HepG2 (cell line): ENCODE results near the gene COL4A2. TPM values are rescaled to one million over a fixed set of nuclear protein-coding genes. Genes with fewer than 3 reads are reported as not detected.

Experiments used
- ATAC-seq: fragments of 200-7000 bp; cut with Tn5 transposase; 3 replicates; pipeline ENCODE4 v1.9.1; 2020; ENCODE audit warnings: mild to moderate bottlenecking, moderate library complexity
- BruUV-seq: library from RNA; stranded (reverse); fragments of 400-500 nt; replicated peaks from 2 replicates; lab custom pipeline; 2021; lab: Mats Ljungman, UMichigan
- CTCF ChIA-PET: fragments of 300-600 bp; formaldehyde crosslinking; extraction: SDS; loops from one replicate; lab custom pipeline; 2021; ENCODE audit warnings: low total read pairs, inconsistent platforms, low intra/inter-chr PET ratio; lab: Yijun Ruan, JAX
- POLR2A ChIA-PET: fragments of 350-600 bp; sonication (Branson Sonifier 250); formaldehyde crosslinking; loops from one replicate; lab custom pipeline; 2020; ENCODE audit warnings: antibody characterized with exemption, inconsistent platforms; lab: Yijun Ruan, JAX
- DNase-seq: peaks from one replicate; pipeline ENCODE4 v3.0.0-alpha.2; 2015; ENCODE audit warnings: low spot score
- FAIRE-seq: peaks from 3 replicates; lab custom pipeline; 2011; peaks lifted over from hg19 to GRCh38; lab: Jason Lieb, UNC
- H2AFZ ChIP-seq: one replicate; pipeline ENCODE4 v1.6.1; 2011; ENCODE audit warnings: low read length, inconsistent platforms
- H3K27ac ChIP-seq: fragments of 300-600 bp; 3 replicates; pipeline ENCODE4 v1.8.0; 2011; ENCODE audit warnings: mixed run types, mild to moderate bottlenecking, mixed read lengths, low read length, inconsistent platforms; ENCODE audit not compliant: insufficient read depth; ENCODE audit errors: extremely low read length
- H3K27me3 ChIP-seq, 2 experiments: fragments of 200-600 bp in 1 of 2; 2 replicates in 1 of 2; 3 replicates in 1 of 2; pipeline versions ENCODE4 v1.6.0 to v1.8.0; 2011; ENCODE audit warnings: low read length in 2 of 2, mild to moderate bottlenecking in 2 of 2, moderate library complexity in 2 of 2, inconsistent platforms in 1 of 2; ENCODE audit not compliant: insufficient read depth in 2 of 2, control insufficient read depth in 1 of 2
- H3K36me3 ChIP-seq, 2 experiments: fragments of 200-600 bp in 1 of 2; replicated peaks in 1 of 2; 2 replicates in 1 of 2; 3 replicates in 1 of 2; pipeline versions ENCODE4 v1.5.1 to v1.8.0; 2011; ENCODE audit warnings: low read length in 2 of 2, inconsistent platforms in 1 of 2; ENCODE audit not compliant: insufficient read depth in 2 of 2, control insufficient read depth in 1 of 2
- H3K4me1 ChIP-seq: 2 replicates; pipeline ENCODE4 v1.5.1; 2012; ENCODE audit warnings: low read length, inconsistent platforms; ENCODE audit not compliant: insufficient read depth
- H3K4me2 ChIP-seq: 2 replicates; pipeline ENCODE4 v1.6.0; 2011; ENCODE audit warnings: low read depth, low read length, inconsistent platforms
- H3K4me3 ChIP-seq, 3 experiments: fragments of 200-600 bp in 1 of 3; sonication (generic), shearing (Covaris generic) in 1 of 3; replicated peaks in 1 of 3; 2 replicates each; pipeline ENCODE4 v1.5.1; 2011 to 2016; ENCODE audit warnings: low read length in 3 of 3, inconsistent platforms in 2 of 3, low read depth in 2 of 3, mild to moderate bottlenecking in 2 of 3, control low read depth in 1 of 3, mixed read lengths in 1 of 3; ENCODE audit not compliant: insufficient read depth in 1 of 3
- H3K79me2 ChIP-seq: one replicate; pipeline ENCODE4 v1.6.1; 2011; ENCODE audit warnings: low read length, inconsistent platforms; ENCODE audit not compliant: insufficient read depth
- H3K9ac ChIP-seq: 2 replicates; pipeline ENCODE4 v1.6.0; 2011; ENCODE audit warnings: mild to moderate bottlenecking, low read depth, low read length, inconsistent platforms; ENCODE audit not compliant: insufficient read depth
- H3K9me3 ChIP-seq: 2 replicates; pipeline ENCODE4 v1.5.1; 2012; ENCODE audit warnings: mild to moderate bottlenecking, low read length
- H4K20me1 ChIP-seq: 2 replicates; pipeline ENCODE4 v1.6.0; 2011; ENCODE audit warnings: inconsistent platforms, mild to moderate bottlenecking, low read length, moderate library complexity; ENCODE audit not compliant: insufficient read depth
- FOSL1 ChIP-seq: sonication (generic); formaldehyde crosslinking; IDR thresholded peaks from 2 replicates; pipeline ENCODE4 v1.9.0; 2021; ENCODE audit warnings: missing genetic modification reagents, borderline replicate concordance
- IRF2 ChIP-seq: IDR thresholded peaks from 2 replicates; pipeline ENCODE4 v1.6.1; 2018; ENCODE audit warnings: missing genetic modification reagents, missing compliant biosample characterization
- MED8 ChIP-seq: sonication (generic); formaldehyde crosslinking; IDR thresholded peaks from 2 replicates; pipeline ENCODE4 v1.8.1; 2023; ENCODE audit warnings: mild to moderate bottlenecking, missing genetic modification reagents; ENCODE audit not compliant: insufficient replicate concordance
- RBFOX2 ChIP-seq: fragments of 200-400 bp; formaldehyde crosslinking; IDR thresholded peaks from 2 replicates; pipeline ENCODE4 v1.6.1; 2017; ENCODE audit warnings: low read depth, mild to moderate bottlenecking, low read length
- SPEN ChIP-seq: sonication (generic); formaldehyde crosslinking; IDR thresholded peaks from 2 replicates; pipeline ENCODE4 v1.5.1; 2020; ENCODE audit warnings: low read depth, mild to moderate bottlenecking, missing genetic modification reagents
- TERF1 ChIP-seq: sonication (generic); formaldehyde crosslinking; IDR thresholded peaks from 2 replicates; pipeline ENCODE4 v1.8.0; 2022; ENCODE audit warnings: mild to moderate bottlenecking, missing genetic modification reagents, moderate library complexity
- ZNF138 ChIP-seq: sonication (generic); formaldehyde crosslinking; IDR thresholded peaks from 2 replicates; pipeline ENCODE4 v1.5.0; 2020; ENCODE audit warnings: mild to moderate bottlenecking, low read depth, missing genetic modification reagents
- WGBS: methylation state at CpG from one replicate; pipeline ENCODE4 v1.1.6; 2017; ENCODE audit warnings: low lambda C conversion rate; 5-methylcytosine and 5-hydroxymethylcytosine counted together
- in situ Hi-C: cut with HindIII; loops from 2 replicates; pipeline ENCODE4 v1.10.0; 2017; ENCODE audit warnings: low pct_unique_long_range_greater_than_20kb; ENCODE audit not compliant: extremely low pct_ligation_motif_present
- intact Hi-C: fragments of 100-400 bp; cut with micrococcal nuclease; formaldehyde crosslinking; loops from one replicate; pipeline ENCODE4 v1.10.0; 2022; ENCODE audit not compliant: unreplicated experiment
- polyA plus RNA-seq, 8 experiments: library from polyadenylated mRNA; depleted of rRNA in 3 of 8; stranded (reverse) in 7 of 8; unstranded in 1 of 8; fragments of >200 nt; fragmentation: Illumina TruSeq in 4 of 8; extraction: Trizol in 4 of 8; gene quantifications; 2 replicates each; pipeline versions ENCODE4 v1.2.1 to v1.2.3, GENCODE V29; 2011 to 2016; ENCODE audit warnings: low read depth in 4 of 8, missing spikeins in 1 of 8, mixed read lengths in 1 of 8; ENCODE audit not compliant: insufficient read depth in 1 of 8
- total RNA-seq, 5 experiments: library from RNA; depleted of rRNA; stranded (reverse); fragments of >200 nt; fragmentation: Illumina TruSeq; extraction: Trizol; gene quantifications; 2 replicates each; pipeline ENCODE4 v1.2.3, GENCODE V29; 2016; ENCODE audit warnings: low read depth in 1 of 5

Gene COL4A2
- total and polyA plus RNA-seq, 2 of the 13 experiments (the other 11 are each of a cell fraction or from before 2014, with no cell fraction given): 0.22 to 1.9 TPM

- DNase-seq: no peak
- H4K20me1 ChIP-seq: no peaks in the 10 kb centered on the region
- H3K27me3 ChIP-seq: peaks cover 1 to 32% of the 10 kb centered on the region in 2 experiments; a peak in 4 of 5 replicates
- 69% methylated on average over 18 of the region's 18 CpGs for WGBS
- FAIRE-seq: no peak
- in situ Hi-C loops (no loop called here), intact Hi-C loops (no loop called here)
- no peaks in the 10 kb centered on the region for H3K36me3 ChIP-seq
- BruUV-seq: no TSS peak
- H3K9ac ChIP-seq: no peak overlapping the region
- no peak overlapping the region for H3K4me3 ChIP-seq
- CTCF ChIA-PET: no interaction called here
- H3K4me2 ChIP-seq: no peak overlapping the region; the same call in 1 of the 2 replicates
- POLR2A ChIA-PET: no interaction called here
- no peak for ATAC-seq
- H3K27ac ChIP-seq: no peak overlapping the region
- no peaks in the 10 kb centered on the region for H3K9me3 ChIP-seq
- H3K4me1 ChIP-seq: peaks cover 65% of the 10 kb centered on the region
- no peaks in the 10 kb centered on the region for H3K79me2 ChIP-seq
- TF ChIP-seq MED8 (CRISPR knock-in tag): no peak
- TF ChIP-seq RBFOX2: no peak
- TF ChIP-seq TERF1: no peak
- TF ChIP-seq FOSL1 (CRISPR knock-in tag): no peak
- no peak for TF ChIP-seq IRF2 (CRISPR knock-in tag)
- TF ChIP-seq SPEN (CRISPR knock-in tag): no peak
- TF ChIP-seq ZNF138 (CRISPR knock-in tag): no peak
- TF ChIP-seq, all 625 proteins: peak for 0
- no peak overlapping the region for H2AFZ ChIP-seq
These were observed 177.4 kb downstream of the COL4A2 start for GRCh38 chr13:110484290-110485048.
